Activated CD4-positive, alpha-beta T cell treated with anti-CD3 and anti-CD28 coated beads for 1 hour (primary cell): Measurements from ENCODE around the gene MYO10.
"Not testable (repeated sequence)": the region's sequence is repeated elsewhere in the genome, so short reads cannot be mapped to it uniquely, and the experiment has no call there.

Experiments used
- DNase-seq: peaks from one replicate; pipeline ENCODE4 v3.0.0-alpha.2; 2020

Gene MYO10

DNA sequence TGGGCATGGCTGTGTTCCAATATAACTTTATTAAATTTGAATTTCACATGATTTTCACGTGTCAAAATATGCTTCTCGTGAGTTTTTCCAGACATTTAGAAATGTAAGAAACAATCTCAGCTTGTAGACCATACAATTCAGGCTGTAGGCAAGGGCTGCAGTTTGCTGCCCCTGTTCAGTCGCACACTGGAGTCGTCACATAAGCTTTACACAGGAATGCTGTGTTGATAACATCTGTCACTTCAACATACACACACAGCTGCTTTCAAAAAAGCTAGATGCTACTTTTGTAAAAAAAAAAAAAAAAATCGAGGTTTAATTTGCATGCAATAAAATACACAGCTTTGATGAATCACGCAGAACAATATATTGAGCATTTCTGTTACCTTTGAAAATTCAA, 77.9 kb downstream of the MYO10 start:
- DNase-seq, result no peak

DNA sequence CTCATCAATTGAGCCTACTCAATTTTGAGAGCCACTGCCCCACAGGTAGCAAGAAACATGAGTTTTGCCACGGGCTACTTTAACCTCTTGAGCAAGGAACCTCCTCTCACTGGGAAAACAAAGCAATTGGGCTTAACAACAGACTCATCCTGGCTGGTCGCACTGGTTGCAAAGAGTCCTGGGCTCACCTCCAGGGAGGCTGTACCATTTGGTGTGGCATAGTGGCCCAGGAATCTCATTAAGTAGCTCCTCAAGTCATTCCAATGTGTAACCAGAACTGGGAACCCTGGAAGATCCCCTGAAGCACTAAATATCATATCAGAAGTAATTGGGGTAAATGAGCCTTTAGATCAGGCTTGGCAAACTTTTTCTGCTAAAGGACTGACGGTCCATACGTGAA, 78.5 kb downstream of the MYO10 start:
- DNase-seq, result no peak

DNA sequence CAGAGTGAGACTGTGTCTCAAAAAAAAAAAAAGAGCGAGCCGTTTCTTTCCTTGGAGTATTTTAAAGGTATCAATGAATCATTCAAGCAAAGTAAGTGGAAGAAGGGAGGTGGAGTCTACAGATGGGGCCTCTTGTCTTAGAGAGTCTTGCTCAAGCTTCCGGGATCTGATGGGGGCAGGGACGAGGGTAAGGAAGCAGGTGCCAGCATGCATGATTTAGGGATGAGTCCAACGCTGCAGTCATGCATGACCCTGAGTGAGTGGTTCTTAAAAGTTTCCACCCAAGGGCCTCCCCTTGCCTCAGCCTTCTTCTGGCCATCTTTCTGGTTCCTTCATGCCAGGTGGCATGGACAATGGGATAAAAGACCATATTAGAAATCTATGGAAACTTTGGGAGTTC, 79.6 kb downstream of the MYO10 start:
- DNase-seq, result no peak

DNA sequence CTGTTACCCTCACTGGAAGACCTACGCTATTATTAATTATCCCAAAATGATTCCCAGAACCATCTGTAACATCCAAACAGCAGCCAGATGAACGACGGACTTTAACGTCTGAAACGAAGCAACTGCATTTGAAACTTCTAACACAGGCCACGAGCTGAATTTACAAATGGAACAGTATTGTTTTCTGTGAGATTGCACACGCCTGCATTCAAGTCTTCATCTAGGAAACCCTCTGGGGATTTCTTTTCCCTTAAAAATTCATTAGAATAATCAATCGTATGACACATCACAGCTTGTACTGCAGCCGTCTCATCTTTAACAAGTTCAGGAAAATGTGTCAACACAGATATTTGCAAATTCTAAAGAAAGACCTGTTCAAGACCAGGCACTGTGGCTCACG, 80.2 kb downstream of the MYO10 start:
- no peak for DNase-seq

DNA sequence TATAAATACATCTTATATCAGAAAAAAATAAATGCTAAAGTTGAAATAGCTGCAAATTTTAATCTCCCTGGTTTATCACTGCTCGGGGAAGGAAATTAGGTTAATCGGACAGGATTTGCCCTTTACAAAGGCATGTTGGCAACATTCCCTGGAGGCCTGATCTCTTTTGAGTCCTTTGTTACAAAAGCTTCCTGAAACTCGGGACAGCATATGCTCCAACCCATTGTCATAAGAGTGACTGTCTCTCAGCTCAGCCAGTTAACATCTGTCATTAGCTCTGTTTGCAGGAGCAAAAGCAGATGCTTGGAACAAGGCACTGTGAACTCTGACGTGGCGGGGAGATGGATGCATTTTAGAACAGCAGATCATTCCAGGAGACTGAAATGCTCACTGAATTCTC, 80.6 kb downstream of the MYO10 start:
- no peak for DNase-seq

DNA sequence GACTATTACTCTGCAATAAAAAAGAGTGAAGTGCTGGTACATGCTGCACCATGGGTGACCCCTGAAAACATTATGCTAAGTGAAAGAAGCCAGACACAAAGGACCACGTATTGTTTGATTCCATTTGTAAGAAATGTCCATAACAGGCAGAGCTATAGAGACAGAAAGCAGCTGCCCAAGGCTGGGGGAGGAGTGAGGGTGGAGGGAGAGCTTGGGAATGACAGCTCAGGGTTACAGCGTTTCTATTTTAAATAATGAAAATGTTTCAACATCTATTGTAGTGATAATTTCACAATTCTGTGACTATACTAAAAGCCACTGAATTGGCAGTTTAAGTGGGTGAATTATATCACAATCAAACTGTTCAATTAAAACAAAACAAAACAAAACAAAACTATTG, 81.7 kb downstream of the MYO10 start:
- DNase-seq, result no peak

DNA sequence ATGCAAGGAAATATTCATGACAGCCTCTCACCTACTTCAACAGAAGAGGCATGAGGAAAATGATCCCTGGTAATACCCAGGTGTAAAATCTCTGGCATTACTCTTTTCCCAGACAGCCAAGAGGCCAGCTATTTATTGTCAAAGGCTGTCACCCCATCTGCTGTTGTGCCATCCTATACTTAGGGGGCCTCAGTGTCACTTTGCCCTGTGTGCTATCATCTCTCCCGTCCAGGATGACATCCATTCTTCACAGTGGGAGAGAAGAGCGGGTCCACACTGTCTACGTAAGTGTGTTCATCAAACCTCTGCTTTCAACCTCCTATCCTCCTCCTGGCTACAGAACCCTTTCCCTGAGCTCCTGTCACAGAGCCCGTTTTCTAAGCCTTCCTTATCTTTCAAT, 82.6 kb downstream of the MYO10 start:
- no peak for DNase-seq

DNA sequence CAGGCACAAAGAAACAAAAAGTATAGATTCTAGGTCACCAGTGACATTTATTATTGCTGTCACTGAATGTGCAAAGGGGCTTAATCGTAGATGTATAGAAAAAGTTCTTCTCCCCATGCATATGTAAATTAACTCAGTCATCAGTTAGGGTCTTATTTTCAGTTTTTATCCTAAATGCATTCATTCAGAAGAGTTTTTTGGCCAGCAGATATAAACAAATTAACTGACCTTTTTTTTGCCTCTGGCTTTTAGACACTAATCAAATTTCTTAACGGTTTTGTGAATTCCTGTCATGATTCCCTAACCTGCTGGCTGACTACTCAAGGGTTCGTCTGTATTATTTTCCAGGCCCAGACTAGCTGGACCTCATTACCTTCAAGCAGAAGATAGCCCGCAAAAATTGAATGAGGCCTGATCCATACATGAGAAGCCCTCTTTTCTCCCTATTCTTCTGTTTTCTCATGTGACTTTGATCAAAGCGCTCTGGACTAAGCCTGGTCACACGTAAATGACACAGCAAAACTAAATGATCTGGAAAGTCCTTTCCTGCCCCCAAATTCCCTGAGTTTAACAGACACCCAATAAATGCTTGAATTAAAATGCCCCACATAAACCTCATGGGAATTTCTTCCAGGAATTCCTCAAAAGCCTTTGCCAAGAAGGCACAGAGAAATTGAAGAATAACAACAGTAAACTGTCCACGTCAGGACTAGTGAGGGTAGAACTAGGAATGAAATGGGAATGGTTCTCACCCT, 83.7 kb downstream of the MYO10 start:
- DNase-seq, result no peak

DNA sequence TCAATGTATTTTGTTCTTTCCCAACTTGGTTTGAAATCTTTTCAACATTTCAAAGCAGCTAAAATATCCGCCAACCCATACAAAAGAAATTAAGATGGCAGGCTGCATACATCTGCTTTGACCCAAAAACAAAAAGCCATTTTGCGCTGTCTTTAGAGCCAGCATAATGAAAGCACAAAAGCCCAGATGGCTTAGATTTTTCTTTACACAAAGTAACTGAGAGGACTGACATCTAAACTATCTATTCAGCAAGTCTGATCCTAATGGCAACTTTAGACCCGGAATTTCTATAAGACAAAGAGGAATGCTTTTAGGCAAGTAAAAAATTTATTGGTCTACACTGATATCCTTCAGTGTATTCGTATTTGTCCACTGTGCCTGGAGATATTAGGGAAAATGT, 86.3 kb downstream of the MYO10 start:
- no peak for DNase-seq

DNA sequence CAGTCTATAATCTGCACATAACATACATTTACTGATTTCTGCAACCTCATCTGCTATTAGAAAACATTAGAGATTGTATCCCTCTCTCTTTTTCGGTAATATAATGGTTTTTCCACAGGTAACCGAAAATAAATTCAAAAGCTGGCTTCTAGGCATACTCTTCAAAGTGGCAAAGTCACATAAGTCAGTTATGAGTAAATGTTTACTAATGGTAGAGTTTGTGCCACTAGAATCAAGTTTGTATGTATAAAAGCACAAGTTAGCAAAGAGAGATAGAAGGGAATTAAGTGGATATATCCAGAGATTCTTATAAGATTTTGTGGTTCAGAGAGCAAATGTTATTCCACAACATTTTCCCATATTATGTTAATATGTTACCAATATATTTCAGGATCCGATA, 86.9 kb downstream of the MYO10 start:
- no peak for DNase-seq

DNA sequence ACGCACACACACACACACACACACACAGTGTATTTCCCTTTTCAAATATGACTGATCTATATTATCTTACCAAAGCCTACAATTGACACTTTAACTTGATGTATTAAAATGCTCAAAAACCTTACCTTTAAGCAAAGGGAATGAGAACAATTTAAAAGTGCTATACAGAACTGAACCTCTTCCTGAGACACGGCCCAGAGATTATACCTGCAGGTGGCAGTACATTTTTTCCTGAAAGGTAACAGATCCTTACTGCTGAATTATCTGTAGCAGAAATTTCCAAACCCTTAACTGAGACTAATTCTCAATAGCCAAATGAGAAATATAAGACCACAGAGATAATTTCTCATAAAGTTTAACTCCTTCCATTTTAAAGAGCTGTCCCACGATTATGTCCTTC, 91.1 kb downstream of the MYO10 start:
- no peak for DNase-seq

DNA sequence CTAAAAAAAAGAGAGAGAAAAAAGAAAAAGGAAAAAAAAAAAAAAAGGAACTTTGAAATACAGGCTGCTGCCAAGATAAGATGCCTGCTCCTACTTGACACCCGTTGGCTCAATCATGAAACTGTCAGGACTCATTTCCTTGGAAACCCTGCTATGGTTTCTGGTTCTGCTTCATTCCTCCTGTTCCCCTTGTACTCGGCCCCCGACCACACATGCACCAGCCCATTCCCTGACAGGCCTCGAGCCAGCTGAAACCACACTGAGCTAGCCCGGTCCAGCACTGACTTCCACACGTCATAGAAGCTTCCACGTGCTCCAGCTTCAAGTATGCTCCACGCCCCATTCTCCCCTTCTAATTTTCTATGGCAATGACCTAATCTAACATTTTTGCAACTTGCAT, 93.2 kb downstream of the MYO10 start:
- DNase-seq, result no peak

DNA sequence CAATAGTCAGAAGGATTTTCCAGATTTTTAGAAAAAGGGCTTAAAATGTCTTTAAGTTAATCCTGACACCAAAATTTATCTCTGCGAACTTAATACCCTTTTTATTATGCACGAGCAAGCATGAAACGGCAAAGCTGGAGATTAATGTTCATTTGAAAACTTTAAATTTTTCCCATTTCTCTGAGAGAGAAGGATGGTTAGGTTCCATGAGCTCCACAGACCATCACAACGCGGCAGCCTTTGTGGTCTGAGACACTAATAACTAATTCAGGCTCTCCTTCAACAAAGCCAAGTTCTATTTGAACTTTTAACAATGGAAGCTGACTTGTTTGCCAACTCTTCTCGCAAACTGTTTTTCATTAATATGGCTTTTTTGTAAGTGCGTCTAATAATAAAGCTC, 94.7 kb downstream of the MYO10 start:
- DNase-seq, result no peak

DNA sequence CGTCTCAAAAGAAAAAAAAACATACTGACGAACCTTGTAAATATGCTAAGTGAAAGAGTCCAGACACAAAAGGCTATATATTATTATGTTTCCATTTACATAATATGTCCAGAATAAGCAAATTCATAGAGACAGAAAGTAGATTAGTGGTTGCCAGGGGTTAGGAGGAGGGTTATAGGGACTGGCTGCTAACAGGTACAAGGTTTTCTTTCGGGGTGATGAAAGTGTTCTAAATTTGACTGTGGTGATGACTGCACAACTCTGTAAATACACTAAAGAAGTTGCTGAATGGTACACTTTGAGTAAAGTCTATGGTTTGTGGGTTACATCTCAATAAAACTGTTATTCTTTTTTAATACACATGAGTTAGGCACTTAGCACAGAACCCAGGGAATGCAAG, 98.8 kb downstream of the MYO10 start:
- no peak for DNase-seq

DNA sequence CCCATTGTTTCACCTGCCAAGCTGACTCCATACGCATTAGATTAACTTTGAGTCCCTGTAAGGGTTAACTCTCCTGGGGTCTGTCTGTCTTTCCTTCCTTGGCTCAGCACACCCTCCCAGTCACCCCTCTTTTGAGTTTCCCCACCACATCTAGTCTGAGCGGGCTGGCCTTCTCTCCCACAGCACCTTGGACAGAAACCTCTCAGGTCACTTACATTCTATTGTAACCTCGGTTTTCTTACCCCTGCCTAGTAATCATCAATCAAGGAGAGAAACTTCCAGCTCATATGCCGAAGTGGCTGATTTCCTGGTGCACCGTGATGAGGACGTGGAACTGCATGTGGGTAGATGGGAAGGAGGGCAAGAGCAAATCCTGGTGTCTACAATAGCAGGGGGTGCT, 102.1 kb downstream of the MYO10 start:
- DNase-seq, result no peak

DNA sequence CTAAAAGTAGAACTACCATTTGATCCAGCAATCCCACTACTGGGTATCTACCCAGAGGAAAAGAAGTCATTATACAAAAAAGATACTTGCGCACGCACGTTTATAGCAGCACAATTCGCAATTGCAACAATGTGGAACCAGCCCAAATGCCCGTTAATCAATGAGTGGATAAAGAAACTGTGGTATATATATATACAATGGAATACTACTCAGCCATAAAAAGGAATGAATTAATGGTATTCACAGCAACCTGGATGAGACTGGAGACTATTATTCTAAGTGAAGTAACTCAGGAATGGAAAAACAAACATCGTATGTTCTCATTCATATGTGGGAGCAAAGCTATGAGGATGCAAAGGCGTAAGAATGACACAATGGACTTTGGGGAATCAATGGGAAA, 104.8 kb downstream of the MYO10 start:
- DNase-seq, result not testable (repeated sequence)

DNA sequence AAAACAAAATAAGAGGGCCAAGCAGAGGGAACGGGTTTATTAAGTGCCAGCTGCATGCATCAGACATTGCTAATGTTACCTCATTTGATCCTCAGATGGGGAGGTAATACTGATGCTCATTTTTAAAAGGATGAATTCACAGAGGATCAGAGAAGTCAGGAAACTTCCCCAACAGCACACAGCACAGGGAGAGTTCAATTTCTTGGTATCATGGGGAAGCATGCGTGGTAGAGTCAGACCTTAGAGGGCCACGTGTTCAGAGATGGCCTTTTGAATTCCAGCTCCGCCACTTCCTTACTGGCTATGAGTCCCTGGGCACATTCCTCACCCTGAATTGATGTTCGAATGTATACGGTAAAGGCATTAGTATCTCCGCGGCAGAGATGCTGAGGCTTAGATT, 108.3 kb downstream of the MYO10 start:
- DNase-seq, result no peak

DNA sequence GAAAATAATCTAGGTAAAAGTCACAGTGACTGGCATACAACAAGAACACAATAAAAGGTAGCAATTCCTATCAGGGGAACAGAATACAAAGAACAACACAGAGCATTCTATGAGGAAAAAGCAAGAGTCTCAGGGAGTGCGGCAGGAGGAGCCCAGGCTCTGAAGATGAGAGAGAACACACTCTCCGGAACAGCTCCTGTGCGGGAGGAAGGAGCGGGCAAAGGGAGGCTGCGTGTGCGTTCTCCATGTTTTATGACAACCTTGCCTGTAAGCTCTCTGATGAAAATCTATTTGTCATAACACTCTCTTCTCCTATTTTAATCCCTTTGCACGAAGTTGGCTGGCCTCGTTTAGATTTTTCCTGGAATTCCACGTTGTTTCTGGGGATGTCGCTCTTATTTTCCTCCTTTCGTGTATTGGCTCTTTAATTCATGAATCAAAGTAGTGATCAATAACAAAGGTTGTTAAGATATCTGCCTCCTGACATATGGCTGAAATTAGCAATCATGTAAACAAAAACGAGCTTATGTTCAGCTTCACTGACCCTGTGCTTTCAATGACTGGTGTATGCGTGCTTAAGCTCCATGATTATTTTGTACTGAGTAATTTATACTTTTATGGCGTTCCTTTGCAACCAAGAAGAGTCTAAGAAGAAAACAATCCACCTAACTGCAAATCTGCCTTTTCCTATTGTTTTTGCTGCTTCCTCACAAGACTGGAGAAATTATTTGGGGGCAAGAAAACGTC, 109.5 kb downstream of the MYO10 start:
- DNase-seq, result no peak

DNA sequence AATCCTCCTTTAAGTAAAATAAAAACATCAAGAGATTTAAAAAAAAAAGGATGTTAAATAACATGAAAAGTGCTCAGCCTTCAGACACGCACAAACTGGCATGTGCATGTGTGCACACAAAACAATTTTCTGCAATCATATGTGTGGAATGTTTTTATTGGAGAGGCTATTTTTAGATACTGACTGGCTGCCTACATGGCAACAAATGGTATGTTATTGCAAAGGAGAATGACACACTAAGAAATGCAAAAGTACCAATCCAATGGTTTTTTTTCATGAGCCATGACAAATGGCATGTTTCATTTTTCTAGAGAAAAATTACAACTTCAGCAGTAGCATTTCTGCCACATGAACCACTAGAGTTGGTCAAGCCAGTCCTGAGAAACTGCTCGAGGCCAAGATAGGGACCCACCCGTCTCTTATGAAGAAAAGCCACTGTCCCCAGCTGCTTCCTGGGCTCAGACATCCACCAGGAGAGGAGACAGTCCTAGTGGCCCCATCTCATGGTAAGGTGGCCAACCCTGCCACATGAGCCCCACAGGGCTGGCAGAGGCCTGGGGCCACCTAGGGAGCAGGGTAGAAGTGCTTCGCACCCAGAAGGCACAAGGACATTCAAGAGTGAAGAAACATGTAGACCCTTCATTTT, 116.4 kb downstream of the MYO10 start:
- no peak for DNase-seq

DNA sequence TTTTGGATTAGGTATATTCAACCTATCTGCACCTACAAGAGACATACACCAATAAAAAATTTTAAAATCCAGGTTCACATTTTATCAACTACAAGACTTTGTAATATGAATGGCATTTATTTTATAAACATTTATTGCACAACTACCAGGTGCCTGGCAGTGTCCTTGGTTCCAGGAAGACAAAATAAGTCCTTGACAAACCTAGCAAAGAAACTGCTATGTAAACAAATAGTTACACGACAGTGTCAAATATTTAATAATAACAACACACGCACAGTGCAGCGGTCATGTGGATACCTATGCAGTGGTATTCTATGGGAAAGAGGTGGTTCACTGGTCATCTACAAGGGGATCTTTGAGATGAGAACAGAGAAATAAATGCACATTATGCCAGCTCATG, 120.7 kb downstream of the MYO10 start:
- DNase-seq, result no peak

DNA sequence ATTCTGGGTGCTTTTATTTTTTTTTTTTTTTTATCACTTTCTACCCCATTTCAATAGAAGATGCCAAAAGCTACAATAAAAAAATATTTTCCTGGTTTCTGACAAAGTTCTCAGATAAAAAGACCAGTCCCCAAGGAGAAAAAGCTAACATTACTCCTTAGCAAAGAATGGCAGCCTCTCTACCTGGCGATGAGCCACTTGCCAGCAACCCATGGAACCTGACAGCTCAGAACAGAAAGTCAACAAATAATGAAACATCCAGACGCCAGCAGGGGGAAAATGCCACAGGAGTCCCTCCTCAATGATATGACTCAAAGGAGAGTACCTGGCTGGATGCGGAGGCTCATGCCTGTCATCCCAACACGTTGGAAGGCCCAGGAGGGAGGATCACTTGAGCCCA, 123.2 kb downstream of the MYO10 start:
- no peak for DNase-seq

DNA sequence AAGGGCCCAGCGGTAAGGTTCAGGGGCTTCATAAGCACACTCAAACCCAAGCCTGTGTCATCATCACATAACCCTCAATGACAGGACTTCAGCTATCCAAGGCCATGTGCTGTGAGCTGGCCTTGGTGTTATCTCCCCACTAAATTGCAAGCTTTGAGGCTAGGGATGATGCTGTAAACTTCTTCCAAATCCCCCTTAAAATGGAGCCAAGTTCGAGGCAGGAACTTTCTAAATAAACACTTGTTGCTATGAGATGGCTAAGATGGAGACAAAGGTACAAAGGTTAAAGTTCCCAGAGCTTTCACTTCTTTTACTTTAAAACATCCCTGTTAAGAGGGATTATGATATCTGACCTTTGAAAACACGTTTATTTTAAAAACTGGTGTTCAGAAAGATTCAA, 123.6 kb downstream of the MYO10 start:
- no peak for DNase-seq

DNA sequence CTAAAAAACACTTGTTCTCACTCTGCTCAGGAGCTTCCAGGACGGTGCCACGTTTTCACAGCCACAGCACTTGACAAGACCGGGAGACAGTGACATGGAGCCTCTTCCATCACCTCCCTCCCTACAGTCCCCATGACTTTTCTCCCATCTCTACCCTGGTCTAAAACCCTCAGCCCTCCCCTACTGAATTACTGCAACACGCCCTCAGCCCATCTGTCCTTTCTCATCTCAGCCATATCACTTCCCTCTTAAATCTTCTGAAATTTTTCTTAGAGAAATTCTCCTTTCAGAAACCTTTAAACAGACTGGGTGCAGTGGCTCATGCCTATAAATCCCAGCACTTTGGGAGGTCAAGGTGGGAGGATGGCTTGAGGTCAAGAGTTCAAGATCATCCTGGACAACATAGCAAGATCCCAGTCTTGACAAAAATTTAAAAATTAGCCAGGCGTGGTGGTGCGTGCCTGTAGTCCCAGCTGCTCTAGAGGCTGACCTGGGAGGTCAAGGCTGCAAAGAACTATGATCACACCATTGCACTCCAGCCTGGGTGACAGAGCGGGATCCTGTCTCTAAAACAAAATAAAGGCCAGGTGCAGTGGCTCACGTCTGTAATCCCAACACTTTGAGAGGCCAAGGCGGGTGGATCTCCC, 125.8 kb downstream of the MYO10 start:
- DNase-seq, result no peak
